ENCODE measurements around the gene SERGEF. TPM values are rescaled to one million over a fixed set of nuclear protein-coding genes. Genes with fewer than 3 reads are reported as not detected.

The SERGEF gene
- total and polyA plus RNA-seq, 2 of the 4 experiments (the other 2 are of a cell fraction) = 12.2 to 18.1 TPM

DNA sequence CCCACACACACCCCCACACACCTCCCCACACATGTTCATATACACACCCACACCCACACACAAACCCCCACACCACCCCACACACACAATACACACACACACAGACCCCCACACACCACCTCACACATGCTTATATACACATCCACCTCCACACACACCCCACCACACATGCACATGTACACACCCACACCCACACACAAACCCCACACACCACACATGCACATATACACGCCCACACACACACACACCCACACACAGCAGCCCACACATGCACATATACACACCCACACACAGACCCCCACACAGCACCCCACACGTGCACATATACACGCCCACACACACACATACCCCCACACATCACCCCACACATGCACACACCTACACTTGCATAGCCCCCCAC, 249.1 kb downstream of the SERGEF start (continued):
- TF ChIP-seq, protein P1, sequence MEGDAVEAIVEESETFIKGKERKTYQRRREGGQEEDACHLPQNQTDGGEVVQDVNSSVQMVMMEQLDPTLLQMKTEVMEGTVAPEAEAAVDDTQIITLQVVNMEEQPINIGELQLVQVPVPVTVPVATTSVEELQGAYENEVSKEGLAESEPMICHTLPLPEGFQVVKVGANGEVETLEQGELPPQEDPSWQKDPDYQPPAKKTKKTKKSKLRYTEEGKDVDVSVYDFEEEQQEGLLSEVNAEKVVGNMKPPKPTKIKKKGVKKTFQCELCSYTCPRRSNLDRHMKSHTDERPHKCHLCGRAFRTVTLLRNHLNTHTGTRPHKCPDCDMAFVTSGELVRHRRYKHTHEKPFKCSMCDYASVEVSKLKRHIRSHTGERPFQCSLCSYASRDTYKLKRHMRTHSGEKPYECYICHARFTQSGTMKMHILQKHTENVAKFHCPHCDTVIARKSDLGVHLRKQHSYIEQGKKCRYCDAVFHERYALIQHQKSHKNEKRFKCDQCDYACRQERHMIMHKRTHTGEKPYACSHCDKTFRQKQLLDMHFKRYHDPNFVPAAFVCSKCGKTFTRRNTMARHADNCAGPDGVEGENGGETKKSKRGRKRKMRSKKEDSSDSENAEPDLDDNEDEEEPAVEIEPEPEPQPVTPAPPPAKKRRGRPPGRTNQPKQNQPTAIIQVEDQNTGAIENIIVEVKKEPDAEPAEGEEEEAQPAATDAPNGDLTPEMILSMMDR (conservative IDR thresholded peaks at IDR 0.05; ENCODE audit: low read depth, low read length) = no peak
- TF ChIP-seq BHLHE40 (IDR thresholded peaks at IDR 0.05; ENCODE audit: low read depth, low read length) (no peak), MXI1 (IDR thresholded peaks at IDR 0.05; ENCODE audit: borderline replicate concordance, low read depth, low read length) (no peak), MAFK (IDR thresholded peaks at IDR 0.05; ENCODE audit: low read depth, low read length) (no peak)
- TF ChIP-seq, protein P2, sequence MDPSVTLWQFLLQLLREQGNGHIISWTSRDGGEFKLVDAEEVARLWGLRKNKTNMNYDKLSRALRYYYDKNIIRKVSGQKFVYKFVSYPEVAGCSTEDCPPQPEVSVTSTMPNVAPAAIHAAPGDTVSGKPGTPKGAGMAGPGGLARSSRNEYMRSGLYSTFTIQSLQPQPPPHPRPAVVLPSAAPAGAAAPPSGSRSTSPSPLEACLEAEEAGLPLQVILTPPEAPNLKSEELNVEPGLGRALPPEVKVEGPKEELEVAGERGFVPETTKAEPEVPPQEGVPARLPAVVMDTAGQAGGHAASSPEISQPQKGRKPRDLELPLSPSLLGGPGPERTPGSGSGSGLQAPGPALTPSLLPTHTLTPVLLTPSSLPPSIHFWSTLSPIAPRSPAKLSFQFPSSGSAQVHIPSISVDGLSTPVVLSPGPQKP (IDR thresholded peaks at IDR 0.05; ENCODE audit: borderline replicate concordance, low read depth, low read length) = no peak

Measured in IMR-90 (cell line).